Endothelial cell of umbilical vein (primary cell): Measurements from ENCODE around the gene THSD4. TPM values are rescaled to one million over a fixed set of nuclear protein-coding genes. Genes with fewer than 3 reads are reported as not detected.

Experiments
- BruUV-seq: library from RNA; stranded (reverse); fragments of 400-500 nt; replicated peaks from 2 replicates; lab custom pipeline; 2021; lab: Mats Ljungman, UMichigan
- CTCF ChIA-PET: fragments of 300-600, 350-600 bp; sonication (Branson Sonifier 250); formaldehyde crosslinking; loops from one replicate; lab custom pipeline; 2021; ENCODE audit warnings: antibody characterized with exemption, inconsistent platforms; lab: Charles Lee
- POLR2A ChIA-PET: fragments of 300-600, 350-600 bp; sonication (Branson Sonifier 250); formaldehyde crosslinking; loops from one replicate; lab custom pipeline; 2021; ENCODE audit warnings: antibody characterized with exemption, inconsistent platforms; lab: Charles Lee
- DNase-seq: peaks from one replicate; pipeline ENCODE4 v3.0.0-alpha.2; 2011; ENCODE audit warnings: low read depth, low spot score
- FAIRE-seq: peaks from 2 replicates; lab custom pipeline; 2011; peaks lifted over from hg19 to GRCh38; lab: Jason Lieb, UNC
- H2AFZ ChIP-seq: 2 replicates; pipeline ENCODE4 v1.6.0; 2012; ENCODE audit warnings: low read depth, low read length, control low read depth, inconsistent platforms
- H3K27ac ChIP-seq: 2 replicates; pipeline ENCODE4 v1.5.1; 2011; ENCODE audit warnings: low read depth, mild to moderate bottlenecking, control low read depth, low read length, moderate library complexity; ENCODE audit not compliant: insufficient read depth
- H3K27me3 ChIP-seq, 2 experiments: 2 replicates each; pipeline versions ENCODE4 v1.6.0 to v1.6.1; 2011; ENCODE audit warnings: low read length in 2 of 2, mixed read lengths in 1 of 2; ENCODE audit not compliant: control insufficient read depth in 2 of 2, insufficient read depth in 2 of 2
- H3K36me3 ChIP-seq, 2 experiments: 2 replicates in 1 of 2; 3 replicates in 1 of 2; pipeline ENCODE4 v1.5.1; 2011; ENCODE audit warnings: low read length in 2 of 2, mild to moderate bottlenecking in 1 of 2, moderate library complexity in 1 of 2; ENCODE audit not compliant: control insufficient read depth in 2 of 2, insufficient read depth in 2 of 2; ENCODE audit errors: extremely low read depth in 1 of 2
- H3K4me1 ChIP-seq: 3 replicates; pipeline ENCODE4 v1.5.1; 2011; ENCODE audit warnings: mild to moderate bottlenecking, low read length; ENCODE audit not compliant: control insufficient read depth, insufficient read depth; ENCODE audit errors: extremely low read depth
- H3K4me2 ChIP-seq: 2 replicates; pipeline ENCODE4 v1.6.1; 2011; ENCODE audit warnings: low read length, control low read depth, mixed read lengths; ENCODE audit not compliant: insufficient read depth
- H3K4me3 ChIP-seq, 3 experiments: fragments of 200-600 bp in 1 of 3; sonication (generic), shearing (Covaris generic) in 1 of 3; replicated peaks in 1 of 3; 2 replicates each; pipeline ENCODE4 v1.5.1; 2011 to 2016; ENCODE audit warnings: control low read depth in 3 of 3, low read length in 3 of 3, mild to moderate bottlenecking in 2 of 3, inconsistent platforms in 1 of 3, low read depth in 1 of 3, moderate library complexity in 1 of 3; ENCODE audit not compliant: insufficient read depth in 1 of 3
- H3K79me2 ChIP-seq: 2 replicates; pipeline ENCODE4 v1.6.0; 2012; ENCODE audit warnings: low read length, inconsistent platforms; ENCODE audit not compliant: control insufficient read depth, insufficient read depth
- H3K9ac ChIP-seq: replicated peaks from 2 replicates; pipeline ENCODE3; 2011; ENCODE audit warnings: low read length, control low read depth; ENCODE audit not compliant: insufficient read depth; ENCODE audit errors: extremely low read depth
- H3K9me1 ChIP-seq: replicated peaks from 3 replicates; pipeline ENCODE4 v1.6.0; 2011; ENCODE audit warnings: mild to moderate bottlenecking, low read length; ENCODE audit not compliant: control insufficient read depth, insufficient read depth; ENCODE audit errors: extremely low read depth
- H3K9me3 ChIP-seq: replicated peaks from 2 replicates; pipeline ENCODE4 v1.5.1; 2012; ENCODE audit warnings: low read length, inconsistent platforms; ENCODE audit not compliant: control insufficient read depth, insufficient read depth
- H4K20me1 ChIP-seq: replicated peaks from 2 replicates; pipeline ENCODE3; 2011; ENCODE audit warnings: mild to moderate bottlenecking, low read length; ENCODE audit not compliant: control insufficient read depth, insufficient read depth; ENCODE audit errors: extremely low read depth
- CTCF ChIP-seq, 2 donors: IDR thresholded peaks; 1 replicate in 1 of 2; 2 replicates in 1 of 2; pipeline ENCODE4 v1.5.1; 2011; ENCODE audit warnings: low read length in 2 of 2, mild to moderate bottlenecking in 2 of 2, moderate library complexity in 2 of 2, control low read depth in 1 of 2, inconsistent platforms in 1 of 2, low read depth in 1 of 2; ENCODE audit not compliant: insufficient read depth in 1 of 2; ENCODE audit errors: extremely low read depth in 1 of 2
- EZH2 ChIP-seq: IDR thresholded peaks from 2 replicates; pipeline ENCODE4 v1.6.1; 2012; ENCODE audit warnings: borderline replicate concordance, low read depth, mild to moderate bottlenecking, moderate library complexity, low read length, inconsistent platforms; ENCODE audit not compliant: severe bottlenecking
- FOS ChIP-seq: IDR thresholded peaks from 2 replicates; pipeline ENCODE4 v1.6.1; 2011; ENCODE audit warnings: mild to moderate bottlenecking, low read length, moderate library complexity, borderline replicate concordance; ENCODE audit not compliant: insufficient read depth
- GATA2 ChIP-seq: IDR thresholded peaks from 2 replicates; pipeline ENCODE4 v1.7.0; 2011; ENCODE audit warnings: low read depth, mild to moderate bottlenecking, moderate library complexity, mixed read lengths, low read length; ENCODE audit not compliant: insufficient read length, insufficient read depth
- JUN ChIP-seq: IDR thresholded peaks from 2 replicates; pipeline ENCODE4 v1.6.1; 2011; ENCODE audit warnings: borderline replicate concordance, low read depth; ENCODE audit not compliant: insufficient read length, insufficient read depth
- MAX ChIP-seq: IDR thresholded peaks from 2 replicates; pipeline ENCODE4 v1.6.1; 2011; ENCODE audit not compliant: insufficient read depth, insufficient read length
- MYC ChIP-seq: IDR thresholded peaks from one replicate; pipeline ENCODE4 v1.6.1; 2011; ENCODE audit warnings: mild to moderate bottlenecking, low read depth, low read length
- POLR2A ChIP-seq: IDR thresholded peaks from 2 replicates; pipeline ENCODE4 v1.6.1; 2012; ENCODE audit warnings: low read depth, mild to moderate bottlenecking, control low read depth, low read length
- POLR2AphosphoS5 ChIP-seq: IDR thresholded peaks from 2 replicates; pipeline ENCODE4 v1.6.1; 2012; ENCODE audit warnings: low read depth, mild to moderate bottlenecking, control low read depth, low read length, moderate library complexity; ENCODE audit not compliant: insufficient read depth
- dilution Hi-C: fragments of 300-500 bp; cut with MboI; formaldehyde crosslinking; loops from one replicate; pipeline ENCODE4 v1.15.0; 2019; ENCODE audit warnings: low sequenced_read_pairs; ENCODE audit not compliant: extremely low pct_ligation_motif_present
- intact Hi-C: fragments of 100-400 bp; cut with micrococcal nuclease; formaldehyde crosslinking; loops from one replicate; pipeline ENCODE4 v1.10.0; 2022
- polyA plus RNA-seq, 4 experiments: library from polyadenylated mRNA; depleted of rRNA in 3 of 4; stranded (reverse) in 3 of 4; unstranded in 1 of 4; fragments of >200 nt; gene quantifications; 2 replicates each; pipeline versions ENCODE4 v1.2.1 to v1.2.3, GENCODE V29; 2011 to 2012; ENCODE audit warnings: missing spikeins in 1 of 4
- total RNA-seq: library from RNA; stranded (reverse); gene quantifications from 2 replicates; pipeline ENCODE4 v1.2.3, GENCODE V29; 2021

The THSD4 gene
- total and polyA plus RNA-seq, 2 donors (not counting 3 experiments of a cell fraction or from before 2014, with no cell fraction given): 9.9 to 25.4 TPM

GRCh38 chr15:71374607-71375352 lies 259.5 kb downstream of the THSD4 start:
- CTCF ChIA-PET: interaction anchor here (0.9 kb wide), 1 partner anchor 11 kb away, joined by 4 read pairs; no protein-coding TSS in a partner anchor
- intact Hi-C loops: loop anchor here (1.0 to 10.0 kb wide), 3 partner anchors 79 to 670 kb away; partner anchors contain the start of gene THSD4
- dilution Hi-C loops: no loop called here
- DNase-seq (peak; percentile 79), FAIRE-seq (peak; percentile 86)
- Histone ChIP-seq H2AFZ (peak overlapping the region; percentile 63), H3K36me3 (no peaks in the 10 kb centered on the region), H3K4me1 (peaks cover 30% of the 10 kb centered on the region), H3K9me1 (no peaks in the 10 kb centered on the region), H3K27ac (peak overlapping the region; percentile 84), H3K4me2 (peak overlapping the region; percentile 64), H3K9ac (peak overlapping the region; percentile 32), H3K27me3 (no peaks in the 10 kb centered on the region), H3K4me3 (no peak overlapping the region), H4K20me1 (no peaks in the 10 kb centered on the region), H3K9me3 (no peaks in the 10 kb centered on the region), H3K79me2 (no peaks in the 10 kb centered on the region)
- POLR2A ChIA-PET: no interaction called here
- TSS peak; percentile 36 for BruUV-seq
- TF ChIP-seq FOS (peak; percentile 15), GATA2 (peak; percentile 18), JUN (no peak)

GRCh38 chr15:71375934-71376333 lies 260.7 kb downstream of the THSD4 start:
- CTCF ChIA-PET: no interaction called here
- DNase-seq: no peak

More at GRCh38 chr15:71375934-71376333, 260.7 kb downstream of the THSD4 start:
- no peak for FAIRE-seq
- Histone ChIP-seq H3K9me3 (no peaks in the 10 kb centered on the region), H3K79me2 (no peaks in the 10 kb centered on the region), H2AFZ (no peak overlapping the region), H3K36me3 (no peaks in the 10 kb centered on the region), H3K4me2 (no peak overlapping the region), H3K9me1 (no peaks in the 10 kb centered on the region), H3K4me1 (peaks cover 30% of the 10 kb centered on the region), H3K27me3 (no peaks in the 10 kb centered on the region), H3K9ac (no peak overlapping the region), H3K27ac (no peak overlapping the region), H3K4me3 (no peak overlapping the region), H4K20me1 (no peaks in the 10 kb centered on the region)
- no TSS peak for BruUV-seq
- intact Hi-C loops (loop anchor here (1.0 to 10.0 kb wide), 2 partner anchors 81 to 671 kb away; no protein-coding TSS in a partner anchor), dilution Hi-C loops (no loop called here)
- POLR2A ChIA-PET: no interaction called here
- TF ChIP-seq MYC (no peak), CTCF (IDR thresholded peaks at IDR 0.05; ENCODE audit: extremely low read depth in 1 of 2, insufficient read depth in 1 of 2, low read depth in 1 of 2, low read length in 2 of 2) (no peak), EZH2 (no peak), GATA2 (no peak), POLR2AphosphoS5 (no peak), MAX (no peak), POLR2A (no peak), JUN (no peak), FOS (no peak)
